WI38 (cell line): ENCODE data around the gene ABCB11.

ENCODE experiments used
- H3K4me3 ChIP-seq: 2 replicates; pipeline ENCODE4 v1.5.1; 2011; ENCODE audit warnings: low read depth, mild to moderate bottlenecking, control low read depth, low read length
- CTCF ChIP-seq: IDR thresholded peaks from 2 replicates; pipeline ENCODE4 v1.5.1; 2012; ENCODE audit warnings: low read depth, mild to moderate bottlenecking, control low read depth, low read length

ABCB11 gene

GRCh38 chr2:168968342-168968741, 62.8 kb downstream of the ABCB11 start:
- no peak overlapping the region for H3K4me3 ChIP-seq
- TF ChIP-seq CTCF = no peak

- no peak for TF ChIP-seq CTCF
- no peak overlapping the region for H3K4me3 ChIP-seq
Observed at GRCh38 chr2:168964251-168964807, 66.8 kb downstream of the ABCB11 start.

GRCh38 chr2:168962636-168963035, 68.5 kb downstream of the ABCB11 start:
- no peak overlapping the region for H3K4me3 ChIP-seq
- TF ChIP-seq CTCF = no peak

GRCh38 chr2:168961450-168962229, 69.5 kb downstream of the ABCB11 start:
- TF ChIP-seq CTCF = peak; percentile 51; the same call in 1 of the 2 replicates
- no peak overlapping the region for H3K4me3 ChIP-seq

GRCh38 chr2:168956392-168956791, 74.7 kb downstream of the ABCB11 start:
- TF ChIP-seq CTCF = no peak
- H3K4me3 ChIP-seq = no peak overlapping the region

GRCh38 chr2:168955321-168955720, 75.8 kb downstream of the ABCB11 start:
- no peak overlapping the region for H3K4me3 ChIP-seq
- TF ChIP-seq CTCF = no peak

- H3K4me3 ChIP-seq = no peak overlapping the region
- TF ChIP-seq CTCF = no peak
Observed at GRCh38 chr2:168954256-168954655, 76.9 kb downstream of the ABCB11 start.
